K562 (cell line): ENCODE data around the gene PANK2. TPM values are rescaled to one million over a fixed set of nuclear protein-coding genes. Genes with fewer than 3 reads are reported as not detected.

ENCODE experiments used
- ATAC-seq: fragments of 200-7000 bp; cut with Tn5 transposase; 3 replicates; pipeline ENCODE4 v1.9.1; 2020; ENCODE audit warnings: moderate library complexity
- BruUV-seq: library from RNA; stranded (reverse); fragments of 400-500 nt; replicated peaks from 2 replicates; lab custom pipeline; 2021; lab: Mats Ljungman, UMichigan
- CTCF ChIA-PET: fragments of 300-600 bp; formaldehyde crosslinking; extraction: SDS; loops from one replicate; lab custom pipeline; 2021; ENCODE audit warnings: low intra/inter-chr PET ratio; lab: Yijun Ruan, JAX
- POLR2A ChIA-PET: fragments of 300-600, 350-650 bp; sonication (Branson Sonifier 250); formaldehyde crosslinking; extraction: SDS; loops from one replicate; lab custom pipeline; 2021; ENCODE audit warnings: antibody characterized with exemption, inconsistent platforms; lab: Yijun Ruan, JAX
- DNase-seq, 4 experiments: peaks; one replicate each; pipeline versions ENCODE4 v3.0.0 to v3.0.0-alpha.2; 2011 to 2018; ENCODE audit warnings: low spot score in 3 of 4, mixed read lengths in 3 of 4; ENCODE audit errors: extremely low read depth in 1 of 4
- FAIRE-seq: peaks from 2 replicates; lab custom pipeline; 2011; peaks lifted over from hg19 to GRCh38; lab: Jason Lieb, UNC
- H2AFZ ChIP-seq: 2 replicates; pipeline ENCODE4 v1.6.0; 2011; ENCODE audit warnings: low read depth, low read length, control low read depth, inconsistent platforms
- H3K27ac ChIP-seq: fragments of 200-600 bp; 3 replicates; pipeline ENCODE4 v1.8.0; 2011; ENCODE audit warnings: low read depth, mild to moderate bottlenecking, control low read depth, inconsistent platforms, low read length, moderate library complexity, mixed read lengths; ENCODE audit errors: extremely low read depth
- H3K27me3 ChIP-seq, 2 experiments: fragments of 300-600 bp in 1 of 2; 2 replicates in 1 of 2; 3 replicates in 1 of 2; pipeline versions ENCODE4 v1.6.0 to v1.8.0; 2011; ENCODE audit warnings: inconsistent platforms in 2 of 2, low read length in 2 of 2, mild to moderate bottlenecking in 1 of 2, mixed read lengths in 1 of 2, moderate library complexity in 1 of 2; ENCODE audit not compliant: control insufficient read depth in 2 of 2, insufficient read depth in 2 of 2
- H3K36me3 ChIP-seq: fragments of 300-600 bp; 3 replicates; pipeline ENCODE4 v1.8.0; 2011; ENCODE audit warnings: mild to moderate bottlenecking, low read length, inconsistent platforms; ENCODE audit not compliant: control insufficient read depth, insufficient read depth
- H3K4me1 ChIP-seq, 2 experiments: fragments of 200-600 bp in 1 of 2; replicated peaks in 1 of 2; 2 replicates in 1 of 2; 3 replicates in 1 of 2; pipeline versions ENCODE4 v1.5.1 to v1.8.0; 2011; ENCODE audit warnings: inconsistent platforms in 2 of 2, low read length in 2 of 2, mild to moderate bottlenecking in 1 of 2, mixed read lengths in 1 of 2, moderate library complexity in 1 of 2; ENCODE audit not compliant: control insufficient read depth in 2 of 2, insufficient read depth in 2 of 2
- H3K4me2 ChIP-seq: 2 replicates; pipeline ENCODE4 v1.6.1; 2011; ENCODE audit warnings: low read length, control low read depth, inconsistent platforms, mixed read lengths; ENCODE audit not compliant: insufficient read depth
- H3K4me3 ChIP-seq: fragments of 200-600 bp; sonication (generic), shearing (Covaris generic); 2 replicates; pipeline ENCODE4 v1.5.1; 2016; ENCODE audit warnings: control low read depth, inconsistent platforms
- H3K79me2 ChIP-seq: fragments of 200-600 bp; 3 replicates; pipeline ENCODE4 v1.8.0; 2011; ENCODE audit warnings: low read length, inconsistent platforms; ENCODE audit not compliant: control insufficient read depth, insufficient read depth
- H3K9ac ChIP-seq, 2 experiments: 2 replicates each; pipeline versions ENCODE4 v1.6.0 to v1.6.1; 2011; ENCODE audit warnings: low read depth in 2 of 2, low read length in 2 of 2, control low read depth in 1 of 2, inconsistent platforms in 1 of 2, mild to moderate bottlenecking in 1 of 2, mixed read lengths in 1 of 2; ENCODE audit not compliant: insufficient read depth in 1 of 2
- H3K9me1 ChIP-seq: one replicate; pipeline ENCODE4 v1.6.0; 2011; ENCODE audit warnings: inconsistent platforms, mild to moderate bottlenecking, low read length, moderate library complexity; ENCODE audit not compliant: control insufficient read depth, insufficient read depth
- H3K9me3 ChIP-seq: replicated peaks from 2 replicates; pipeline ENCODE4 v1.5.1; 2011; ENCODE audit warnings: low read depth, low read length, inconsistent platforms; ENCODE audit not compliant: control insufficient read depth, insufficient read depth
- H4K20me1 ChIP-seq: replicated peaks from 2 replicates; pipeline ENCODE4 v1.6.1; 2011; ENCODE audit warnings: low read length, inconsistent platforms, mixed read lengths; ENCODE audit not compliant: control insufficient read depth, insufficient read depth
- ARID1B ChIP-seq: fragments of 450-650 bp; IDR thresholded peaks from 2 replicates; pipeline ENCODE4 v1.6.1; 2016; ENCODE audit warnings: antibody characterized with exemption, mild to moderate bottlenecking, inconsistent platforms
- CEBPB ChIP-seq: fragments of 450-650 bp; IDR thresholded peaks from 2 replicates; pipeline ENCODE4 v1.6.1; 2016; ENCODE audit warnings: missing genetic modification characterization, missing compliant biosample characterization
- DMBX1 ChIP-seq: fragments of 250-450 bp; sonication (Bioruptor Pico); IDR thresholded peaks from 2 replicates; pipeline ENCODE4 v1.8.0; 2022; ENCODE audit warnings: inconsistent platforms, mild to moderate bottlenecking, moderate library complexity, borderline replicate concordance
- FOXK2 ChIP-seq, 2 experiments: fragments of 450-650 bp; IDR thresholded peaks in 1 of 2; conservative IDR thresholded peaks in 1 of 2; 2 replicates each; pipeline ENCODE4 v1.6.1; 2016; ENCODE audit warnings: low read depth in 2 of 2, mild to moderate bottlenecking in 1 of 2
- FUS ChIP-seq: fragments of 200-400 bp; formaldehyde crosslinking; optimal IDR thresholded peaks from 2 replicates; pipeline ENCODE3; 2017; ENCODE audit warnings: low read depth, low read length
- NONO ChIP-seq, 2 experiments: fragments of 200-400 bp in 1 of 2; fragments of 450-650 bp in 1 of 2; formaldehyde crosslinking in 1 of 2; IDR thresholded peaks; 2 replicates each; pipeline ENCODE4 v1.6.1; 2017; ENCODE audit warnings: low read depth in 2 of 2, mild to moderate bottlenecking in 2 of 2, moderate library complexity in 2 of 2, low read length in 1 of 2
- NR4A1 ChIP-seq, 2 experiments: fragments of 250-450 bp in 1 of 2; fragments of 450-650 bp in 1 of 2; sonication (Bioruptor Pico) in 1 of 2; IDR thresholded peaks; 2 replicates each; pipeline versions ENCODE4 v1.4.0 to v1.6.1; 2016 to 2020; ENCODE audit warnings: mild to moderate bottlenecking in 2 of 2, missing compliant biosample characterization in 1 of 2, missing genetic modification characterization in 1 of 2, moderate library complexity in 1 of 2
- POLR3G ChIP-seq: IDR thresholded peaks from 2 replicates; pipeline ENCODE4 v1.6.1; 2011; ENCODE audit not compliant: insufficient read length, insufficient replicate concordance; ENCODE audit errors: extremely low read depth
- PYGO2 ChIP-seq: fragments of 450-650 bp; IDR thresholded peaks from 2 replicates; pipeline ENCODE4 v1.6.1; 2016; ENCODE audit warnings: mild to moderate bottlenecking, missing genetic modification characterization, moderate library complexity, missing compliant biosample characterization
- XRCC5 ChIP-seq: fragments of 200-400 bp; formaldehyde crosslinking; IDR thresholded peaks from 2 replicates; pipeline ENCODE4 v1.6.1; 2017; ENCODE audit warnings: low read depth, mild to moderate bottlenecking, low read length
- ZNF24 ChIP-seq: fragments of 450-650 bp; IDR thresholded peaks from 2 replicates; pipeline ENCODE4 v1.6.1; 2016
- ZNF445 ChIP-seq: fragments of 250-450 bp; sonication (Bioruptor Pico); IDR thresholded peaks from 2 replicates; pipeline ENCODE4 v1.4.0; 2020; ENCODE audit warnings: low read depth, mild to moderate bottlenecking, moderate library complexity
- ZNF668 ChIP-seq: fragments of 250-450 bp; sonication (Bioruptor Pico); IDR thresholded peaks from 2 replicates; pipeline ENCODE4 v1.8.0; 2022; ENCODE audit warnings: mild to moderate bottlenecking, inconsistent platforms
- ZNF77 ChIP-seq: fragments of 250-450 bp; sonication (Bioruptor Pico); IDR thresholded peaks from 2 replicates; pipeline ENCODE4 v1.5.0; 2020
- WGBS: fragments of 100-300 bp; shearing (Covaris generic); methylation state at CpG from one replicate; pipeline ENCODE4 v1.1.6; 2016; ENCODE audit warnings: low coverage, mixed read lengths; ENCODE audit not compliant: insufficient coverage; ENCODE audit errors: missing lambda C conversion rate; 5-methylcytosine and 5-hydroxymethylcytosine counted together
- in situ Hi-C: fragments of 300-500 bp; cut with MboI; formaldehyde crosslinking; loops from 4 replicates; pipeline ENCODE4 v1.15.0; 2018; ENCODE audit warnings: inconsistent platforms, mixed read lengths
- intact Hi-C: fragments of 100-400 bp; cut with micrococcal nuclease; formaldehyde crosslinking; loops from 2 replicates; pipeline ENCODE4 v1.14.2; 2022
- polyA plus RNA-seq, 8 experiments: library from polyadenylated mRNA; depleted of rRNA in 4 of 8; stranded (reverse) in 5 of 8; unstranded in 3 of 8; fragments of >200 nt; fragmentation: Nextera tagmentation in 2 of 8; fragmentation: Illumina TruSeq in 1 of 8; extraction: Ambion mirVana in 2 of 8; extraction: Trizol in 1 of 8; gene quantifications; 2 replicates each; pipeline versions ENCODE4 v1.2.1 to v1.2.3, GENCODE V29; 2011 to 2014; ENCODE audit warnings: inconsistent platforms in 1 of 8, missing spikeins in 1 of 8
- total RNA-seq, 7 experiments: library from RNA; depleted of rRNA in 6 of 7; stranded (reverse); fragments of >200 nt in 6 of 7; fragmentation: Illumina TruSeq in 2 of 7; extraction: Trizol in 2 of 7; gene quantifications; 2 replicates each; pipeline versions ENCODE4 v1.2.1 to v1.2.3, GENCODE V29; 2011 to 2021; ENCODE audit warnings: low replicate concordance in 1 of 7
- TF ChIP-seq, protein P1 (sequence below), 2 experiments: fragments of 250-450 bp in 1 of 2; fragments of 450-650 bp in 1 of 2; sonication (Bioruptor Pico) in 1 of 2; IDR thresholded peaks; 2 replicates each; pipeline versions ENCODE4 v1.6.1 to v1.8.0; 2016 to 2021; ENCODE audit warnings: mild to moderate bottlenecking in 2 of 2, moderate library complexity in 2 of 2, missing compliant biosample characterization in 1 of 2, missing genetic modification characterization in 1 of 2
- TF ChIP-seq, protein P2 (sequence below): fragments of 450-650 bp; formaldehyde crosslinking; IDR thresholded peaks from 2 replicates; pipeline ENCODE4 v1.4.0; 2020; ENCODE audit warnings: mild to moderate bottlenecking, mixed read lengths

The PANK2 gene
- total and polyA plus RNA-seq, 9 of the 15 experiments (the other 6 are each of a cell fraction or from before 2014, with no cell fraction given) = 14.9 to 43.5 (median 31.4) TPM

DNA sequence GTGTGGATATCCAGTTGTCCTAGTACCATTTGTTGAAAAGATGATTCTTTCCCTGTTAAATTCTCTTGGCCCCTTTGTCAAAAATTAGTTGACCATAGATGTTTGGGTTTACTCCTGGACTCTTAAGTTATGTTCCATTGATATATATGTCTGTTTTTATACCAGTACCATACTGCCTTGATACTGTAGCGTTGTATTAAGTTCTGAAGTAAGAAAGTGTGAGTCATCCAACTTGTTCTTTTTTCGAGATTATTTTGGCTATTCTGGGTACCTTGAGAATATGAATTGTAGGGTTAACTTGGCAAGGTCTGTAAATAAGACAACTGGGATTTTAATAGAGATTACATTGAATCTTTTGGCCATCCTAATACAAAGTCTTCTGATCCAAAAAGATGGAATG, 26.5 kb downstream of the PANK2 start:
- CTCF ChIA-PET = no interaction called here
- Histone ChIP-seq H3K9ac (no peak overlapping the region), H3K36me3 (peaks cover 86% of the 10 kb centered on the region), H3K4me2 (no peak overlapping the region), H4K20me1 (peaks cover 15% of the 10 kb centered on the region)
- no TSS peak for BruUV-seq
- intact Hi-C loops = no loop called here
- no peak for ATAC-seq
- TF ChIP-seq NR4A1 (CRISPR knock-in tag; IDR thresholded peaks at IDR 0.05) (no peak), NR4A1 (tag; IDR thresholded peaks at IDR 0.05) (no peak), FOXK2 (conservative IDR thresholded peaks at IDR 0.05 in 1 of 2, IDR thresholded peaks at IDR 0.05 in 1 of 2; ENCODE audit: low read depth in 2 of 2) (no peak), DMBX1 (no peak), ZNF24 (no peak), XRCC5 (no peak), PYGO2 (tag) (no peak), ZNF445 (CRISPR knock-in tag) (no peak), ZNF77 (CRISPR knock-in tag) (no peak), ARID1B (no peak), CEBPB (no peak), NONO (IDR thresholded peaks at IDR 0.05; ENCODE audit: low read depth in 2 of 2, low read length in 1 of 2) (no peak), FUS (no peak), POLR3G (no peak), ZNF668 (CRISPR knock-in tag) (no peak)
- TF ChIP-seq, protein P1, sequence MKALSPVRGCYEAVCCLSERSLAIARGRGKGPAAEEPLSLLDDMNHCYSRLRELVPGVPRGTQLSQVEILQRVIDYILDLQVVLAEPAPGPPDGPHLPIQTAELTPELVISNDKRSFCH (CRISPR knock-in tag; IDR thresholded peaks at IDR 0.05) = no peak
- TF ChIP-seq, protein P1 (tag; IDR thresholded peaks at IDR 0.05) = no peak
- TF ChIP-seq, protein P2, sequence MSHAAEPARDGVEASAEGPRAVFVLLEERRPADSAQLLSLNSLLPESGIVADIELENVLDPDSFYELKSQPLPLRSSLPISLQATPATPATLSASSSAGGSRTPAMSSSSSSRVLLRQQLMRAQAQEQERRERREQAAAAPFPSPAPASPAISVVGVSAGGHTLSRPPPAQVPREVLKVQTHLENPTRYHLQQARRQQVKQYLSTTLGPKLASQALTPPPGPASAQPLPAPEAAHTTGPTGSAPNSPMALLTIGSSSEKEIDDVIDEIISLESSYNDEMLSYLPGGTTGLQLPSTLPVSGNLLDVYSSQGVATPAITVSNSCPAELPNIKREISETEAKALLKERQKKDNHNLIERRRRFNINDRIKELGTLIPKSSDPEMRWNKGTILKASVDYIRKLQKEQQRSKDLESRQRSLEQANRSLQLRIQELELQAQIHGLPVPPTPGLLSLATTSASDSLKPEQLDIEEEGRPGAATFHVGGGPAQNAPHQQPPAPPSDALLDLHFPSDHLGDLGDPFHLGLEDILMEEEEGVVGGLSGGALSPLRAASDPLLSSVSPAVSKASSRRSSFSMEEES (CRISPR knock-in tag) = no peak
- TF ChIP-seq, all 486 proteins: peak for 0
- Histone ChIP-seq H3K27me3 (no peaks in the 10 kb centered on the region), H2AFZ (no peak overlapping the region), H3K4me1 (peaks cover 11 to 13% of the 10 kb centered on the region in 2 experiments; a peak in 4 of 5 replicates), H3K9me3 (no peaks in the 10 kb centered on the region), H3K79me2 (peaks cover 81% of the 10 kb centered on the region), H3K27ac (no peak overlapping the region), H3K9me1 (no peaks in the 10 kb centered on the region), H3K4me3 (no peak overlapping the region)
- WGBS = 71% methylated on average over 1 of the region's 2 CpGs
- DNase-seq (no peak), FAIRE-seq (no peak)
- POLR2A ChIA-PET = interaction anchor here (0.6 to 1.8 kb wide), 2 partner anchors 10 to 67 kb away, joined by 3 to 5 read pairs; no protein-coding TSS in a partner anchor
- in situ Hi-C loops = no loop called here
